Spinal cord (tissue), 10 donors: Measurements from ENCODE around the gene GOT1. TPM values are rescaled to one million over a fixed set of nuclear protein-coding genes. Genes with fewer than 3 reads are reported as not detected.
A peak's percentile ranks its signal among the peaks of the same experiment; 100 is the strongest.

Experiments
- DNase-seq, 6 donors: peaks; one replicate each; pipeline versions ENCODE4 v3.0.0 to v3.0.0-alpha.2; 2013 to 2015; ENCODE audit warnings: low spot score in 6 of 6, low read depth in 4 of 6
- H3K27ac ChIP-seq: one replicate; pipeline ENCODE4 v1.5.1; 2013; ENCODE audit warnings: low read depth, low read length, control low read depth
- H3K27me3 ChIP-seq: one replicate; pipeline ENCODE4 v1.6.1; 2013; ENCODE audit warnings: low read length; ENCODE audit not compliant: control insufficient read depth, insufficient read depth
- H3K36me3 ChIP-seq: one replicate; pipeline ENCODE4 v1.6.1; 2013; ENCODE audit warnings: low read length; ENCODE audit not compliant: control insufficient read depth, insufficient read depth
- H3K4me1 ChIP-seq: one replicate; pipeline ENCODE4 v1.6.1; 2013; ENCODE audit warnings: low read length; ENCODE audit not compliant: control insufficient read depth, insufficient read depth
- H3K4me3 ChIP-seq: one replicate; pipeline ENCODE4 v1.5.1; 2013; ENCODE audit warnings: low read depth, low read length, control low read depth
- H3K9me3 ChIP-seq: one replicate; pipeline ENCODE4 v1.6.1; 2013; ENCODE audit warnings: low read length; ENCODE audit not compliant: control insufficient read depth, insufficient read depth
- WGBS: methylation state at CpG from one replicate; pipeline ENCODE4 v1.1.5; 2013; ENCODE audit warnings: missing lambda C conversion rate; ENCODE audit not compliant: insufficient coverage; 5-methylcytosine and 5-hydroxymethylcytosine counted together
- polyA plus RNA-seq, 2 donors: library from polyadenylated mRNA; unstranded; fragments of 120-200 nt; gene quantifications; one replicate each; pipeline ENCODE4 v1.2.1, GENCODE V29; 2013; ENCODE audit not compliant: insufficient read length in 2 of 2
- total RNA-seq, 2 donors: library from RNA; depleted of rRNA in 1 of 2; stranded (reverse); fragments of 120-200 nt in 1 of 2; fragments of >200 nt in 1 of 2; gene quantifications; one replicate each; pipeline versions ENCODE4 v1.2.3 to v1.2.4, GENCODE V29; 2013 to 2014
- donor health status: healthy.

GOT1 gene
- total and polyA plus RNA-seq, 4 donors, result 38.0 to 115 (median 86.6) TPM

DNA sequence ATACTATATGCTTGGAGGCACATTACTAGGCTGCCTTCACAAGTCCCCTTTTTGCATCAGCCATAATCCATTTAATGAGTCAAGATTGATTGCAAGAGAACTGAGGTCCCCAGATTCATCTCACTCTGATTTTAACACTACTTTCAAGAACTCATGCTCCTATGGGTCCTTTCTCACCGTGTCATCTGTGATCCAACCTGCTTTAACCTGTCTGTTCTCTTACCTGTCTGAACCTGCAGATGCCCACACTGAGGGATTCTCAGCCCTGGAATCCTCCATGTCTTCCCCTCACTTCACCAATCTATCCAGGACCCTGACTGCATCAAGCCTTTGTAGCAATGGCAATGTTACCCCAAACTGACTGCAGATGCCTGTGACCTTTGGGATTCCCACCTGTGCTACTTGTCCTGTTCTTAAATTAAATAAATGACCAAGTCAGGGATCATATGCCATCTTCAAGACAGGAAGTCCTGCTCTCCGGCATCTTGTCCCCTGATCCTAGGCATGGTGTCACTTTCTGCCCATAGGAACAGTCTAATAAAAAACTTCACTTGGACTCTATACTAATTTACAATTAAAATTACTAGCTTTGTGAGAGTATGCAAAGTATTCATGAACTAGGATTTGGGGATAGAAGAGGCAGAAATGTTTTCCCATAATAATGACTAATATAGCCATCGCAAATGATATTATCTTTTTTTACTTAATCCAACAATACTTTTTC is 25.9 kb upstream of the GOT1 start:
- H3K27ac ChIP-seq, result no peak overlapping the region
- H3K27me3 ChIP-seq, result peaks cover 2% of the 10 kb centered on the region
- H3K9me3 ChIP-seq, result no peaks in the 10 kb centered on the region
- no peaks in the 10 kb centered on the region for H3K4me1 ChIP-seq
- no peaks in the 10 kb centered on the region for H3K36me3 ChIP-seq
- DNase-seq, result no peak
- WGBS, result 69% methylated on average over 1 of the region's 3 CpGs
- H3K4me3 ChIP-seq, result no peak overlapping the region

DNA sequence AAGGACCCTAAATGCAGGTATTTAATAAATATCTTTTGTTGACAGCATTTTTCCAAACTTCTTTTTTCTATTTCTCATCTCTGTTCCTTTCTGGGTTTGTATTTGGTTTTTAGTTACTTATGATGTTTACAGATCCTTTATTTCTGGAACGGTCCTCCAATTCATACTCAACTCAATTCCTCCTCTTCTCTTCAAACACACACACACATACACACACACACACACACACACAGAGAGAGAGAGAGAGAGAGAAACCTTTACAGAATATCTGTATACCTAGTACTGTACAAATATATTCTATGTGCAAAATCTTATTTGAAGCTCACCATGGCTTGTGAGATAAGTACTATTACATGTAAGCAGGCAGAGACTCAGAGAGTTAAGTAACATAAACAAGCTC is 21.6 kb upstream of the GOT1 start:
- Histone ChIP-seq H3K27me3 (peaks cover 17% of the 10 kb centered on the region), H3K9me3 (no peaks in the 10 kb centered on the region), H3K4me3 (no peak overlapping the region), H3K36me3 (no peaks in the 10 kb centered on the region), H3K4me1 (no peaks in the 10 kb centered on the region), H3K27ac (no peak overlapping the region)
- DNase-seq, result no peak
- no CpG with 5 or more reads among the region's 1 CpG for WGBS

DNA sequence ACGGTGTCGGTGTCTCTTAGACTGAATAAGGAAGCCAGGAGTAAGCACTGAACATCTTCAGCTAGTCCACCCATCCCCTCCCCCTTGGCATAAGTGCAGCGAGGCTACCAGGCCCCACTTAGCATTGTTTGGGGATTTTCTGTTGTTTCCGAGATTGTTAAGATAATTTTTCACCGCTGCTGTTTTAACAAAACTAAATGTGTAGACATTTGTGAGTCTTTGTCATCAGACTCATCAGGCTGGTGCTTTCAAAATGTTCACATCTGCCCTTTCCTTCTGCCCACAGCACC is 21.0 kb upstream of the GOT1 start:
- no peak overlapping the region for H3K27ac ChIP-seq
- WGBS, result 18% methylated on average over 2 of the region's 5 CpGs
- no peak overlapping the region for H3K4me3 ChIP-seq
- H3K27me3 ChIP-seq, result peaks cover 17% of the 10 kb centered on the region
- no peaks in the 10 kb centered on the region for H3K36me3 ChIP-seq
- DNase-seq, result no peak
- H3K9me3 ChIP-seq, result no peaks in the 10 kb centered on the region
- no peaks in the 10 kb centered on the region for H3K4me1 ChIP-seq

DNA sequence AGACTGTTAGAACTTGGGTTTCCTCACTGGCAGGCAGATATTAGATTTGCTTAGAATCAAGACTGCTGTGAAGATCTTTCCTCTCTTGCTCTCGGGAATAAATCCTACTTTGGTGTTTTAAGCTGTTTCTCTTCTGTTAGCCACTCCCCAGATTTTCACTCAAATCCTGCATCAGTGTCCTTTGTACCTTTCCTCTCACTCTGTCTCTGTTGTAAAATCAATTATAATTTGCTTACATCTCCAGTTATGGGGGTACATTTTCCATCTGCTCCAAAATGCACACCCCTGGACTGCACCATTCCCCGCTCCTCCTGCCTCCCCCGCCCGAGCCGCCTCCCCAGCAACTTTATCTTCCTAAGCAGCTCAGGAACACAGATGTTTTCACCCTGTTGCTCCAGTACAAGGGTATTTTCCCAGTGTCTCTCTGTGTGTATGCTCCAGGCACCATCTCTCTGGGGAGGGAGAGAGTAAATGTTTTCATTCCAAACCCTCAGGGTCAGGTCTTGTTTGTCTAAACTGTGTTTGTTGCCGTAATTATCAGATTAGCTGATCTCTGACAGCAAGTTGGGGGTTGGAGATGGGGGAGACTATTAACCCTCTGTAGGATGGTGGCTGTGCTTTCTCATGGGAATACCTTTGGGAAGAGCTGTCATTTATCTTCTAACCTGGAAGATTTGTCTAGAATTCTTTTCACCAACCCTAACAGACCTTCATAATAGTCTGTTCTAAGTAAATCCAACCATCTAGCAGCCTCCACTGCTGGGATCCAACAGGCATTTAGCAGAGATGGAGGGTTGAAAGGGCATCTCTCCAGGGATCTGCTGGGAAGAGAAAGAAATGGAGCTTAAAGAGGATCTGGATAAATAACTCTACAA is 20.4 kb upstream of the GOT1 start:
- WGBS, result 45% methylated on average over 6 of the region's 6 CpGs
- no peak overlapping the region for H3K27ac ChIP-seq
- H3K4me1 ChIP-seq, result no peaks in the 10 kb centered on the region
- H3K27me3 ChIP-seq, result peaks cover 17% of the 10 kb centered on the region
- H3K4me3 ChIP-seq, result no peak overlapping the region
- DNase-seq, result peak in 1 of 6 donors; percentile 18
- no peaks in the 10 kb centered on the region for H3K9me3 ChIP-seq
- no peaks in the 10 kb centered on the region for H3K36me3 ChIP-seq

DNA sequence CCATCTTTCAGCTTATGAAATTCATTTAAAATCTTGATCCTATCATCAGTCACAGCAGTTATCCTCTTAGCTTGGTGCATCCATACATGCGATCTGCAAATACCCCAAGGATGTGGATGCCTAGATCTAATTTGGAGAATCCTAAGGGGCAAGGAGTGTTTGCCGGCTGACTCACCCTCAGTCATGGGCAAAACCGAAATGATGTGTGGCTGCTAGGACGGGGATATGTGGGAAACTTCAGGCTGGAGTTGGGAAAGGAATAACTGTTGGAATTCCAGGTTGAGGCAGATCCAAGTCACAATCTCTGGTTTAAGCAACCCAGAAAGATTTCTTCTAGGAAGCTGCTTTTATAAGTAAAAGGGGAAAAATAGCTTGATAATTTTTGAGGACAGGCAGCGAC is 19.7 kb upstream of the GOT1 start:
- Histone ChIP-seq H3K9me3 (no peaks in the 10 kb centered on the region), H3K36me3 (no peaks in the 10 kb centered on the region), H3K4me1 (no peaks in the 10 kb centered on the region), H3K27me3 (peaks cover 17% of the 10 kb centered on the region), H3K27ac (no peak overlapping the region), H3K4me3 (no peak overlapping the region)
- no peak for DNase-seq
- WGBS, result 79% methylated on average over 5 of the region's 5 CpGs

DNA sequence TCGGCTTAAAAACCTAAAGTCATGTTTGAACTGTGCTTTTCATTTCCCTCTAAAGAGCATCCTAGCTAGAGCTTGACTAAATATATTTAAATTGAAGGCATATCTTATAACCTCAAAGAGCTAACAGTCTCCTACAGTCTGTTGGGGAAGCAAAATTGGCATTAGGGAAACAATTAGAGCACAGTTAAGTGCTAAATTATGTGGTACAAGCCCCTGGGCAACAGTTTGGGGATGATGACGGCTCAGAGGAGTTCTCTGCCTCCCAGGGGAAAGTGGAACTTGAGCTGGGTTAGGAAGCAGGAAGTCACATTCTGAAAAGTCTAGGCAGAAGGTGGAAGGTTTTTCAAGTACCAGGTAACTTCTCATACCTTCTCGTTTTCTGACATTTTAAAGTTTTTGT is 18.6 kb upstream of the GOT1 start:
- Histone ChIP-seq H3K27ac (no peak overlapping the region), H3K9me3 (no peaks in the 10 kb centered on the region), H3K36me3 (no peaks in the 10 kb centered on the region), H3K27me3 (peaks cover 17% of the 10 kb centered on the region), H3K4me1 (no peaks in the 10 kb centered on the region), H3K4me3 (no peak overlapping the region)
- peak in 1 of 6 donors; percentile 6 for DNase-seq
- WGBS, result no CpG with 5 or more reads among the region's 3 CpGs

DNA sequence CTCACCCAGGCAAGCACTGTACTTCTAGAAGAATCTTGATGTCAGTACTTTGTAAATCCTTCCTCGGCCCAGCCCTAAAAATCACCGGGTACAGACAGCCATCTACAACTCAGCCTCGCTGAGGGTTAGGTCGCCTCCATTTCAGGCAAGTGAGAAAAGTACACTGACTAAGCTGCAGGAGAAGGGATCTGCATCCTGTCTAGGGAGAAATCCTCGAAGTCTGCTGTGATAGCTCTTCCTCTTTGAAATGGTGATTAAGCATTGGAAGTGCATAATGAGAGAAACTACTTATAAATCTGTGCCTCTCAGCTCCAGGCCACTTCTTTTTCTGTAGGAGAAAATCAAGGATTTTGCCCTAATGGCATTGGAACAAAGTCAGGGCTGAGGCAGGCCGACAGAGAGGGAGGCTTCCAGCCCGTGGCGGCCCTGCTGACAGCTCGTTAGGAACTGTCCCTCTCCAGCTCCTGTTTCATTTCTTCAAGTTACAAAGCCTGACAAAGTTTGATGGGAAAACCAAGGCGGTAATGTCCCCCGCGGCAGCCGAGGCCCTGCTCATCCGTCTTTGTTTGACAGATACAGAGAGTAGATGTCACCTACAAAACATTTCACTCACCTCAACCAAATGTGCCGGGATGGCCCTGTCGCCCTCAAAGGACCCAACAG is 14.1 kb upstream of the GOT1 start:
- Histone ChIP-seq H3K36me3 (no peaks in the 10 kb centered on the region), H3K9me3 (no peaks in the 10 kb centered on the region), H3K4me1 (no peaks in the 10 kb centered on the region), H3K4me3 (no peak overlapping the region), H3K27ac (no peak overlapping the region), H3K27me3 (peaks cover 5% of the 10 kb centered on the region)
- peak in 1 of 6 donors; percentile 4 for DNase-seq
- 45% methylated on average over 13 of the region's 16 CpGs for WGBS

DNA sequence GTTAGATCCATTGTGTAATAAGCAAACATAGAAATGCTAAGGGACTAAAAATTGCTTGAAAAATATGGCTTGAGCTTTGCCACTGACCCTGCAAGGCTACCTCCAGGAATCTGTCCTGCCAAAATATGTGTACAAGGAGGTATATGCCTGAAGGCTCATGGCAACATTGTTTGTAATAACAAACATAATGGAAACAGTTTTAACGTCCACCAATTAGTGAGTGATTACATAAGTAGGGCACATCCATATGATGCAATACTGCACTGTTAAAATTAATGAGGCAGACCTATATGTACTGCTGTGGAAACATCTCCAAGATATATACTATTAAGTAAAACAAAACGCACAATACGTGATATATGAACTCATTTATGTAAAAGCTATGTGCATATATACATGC is 13.1 kb upstream of the GOT1 start:
- Histone ChIP-seq H3K27ac (no peak overlapping the region), H3K4me1 (no peaks in the 10 kb centered on the region)
- WGBS, result no CpG with 5 or more reads among the region's 3 CpGs

DNA sequence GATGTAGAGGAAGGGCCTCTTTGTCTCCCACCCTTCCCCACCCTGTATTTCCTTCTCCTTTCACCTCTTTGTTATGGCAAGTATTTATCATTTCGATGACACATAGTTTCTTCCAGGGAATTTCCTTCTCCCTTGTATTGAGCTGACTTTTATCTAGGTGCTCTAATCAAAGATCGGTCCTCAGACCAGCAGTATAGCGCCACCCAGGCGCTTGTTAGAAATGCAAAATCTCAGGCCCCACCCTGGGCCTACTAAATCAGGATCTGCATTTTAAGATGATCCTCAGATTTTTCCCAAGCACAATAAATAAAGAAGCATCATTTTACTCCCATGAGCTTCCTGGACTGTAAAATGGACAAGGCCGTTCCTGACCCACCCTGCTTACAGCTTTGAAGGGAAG is 12.0 kb upstream of the GOT1 start:
- Histone ChIP-seq H3K4me1 (no peaks in the 10 kb centered on the region), H3K36me3 (no peaks in the 10 kb centered on the region), H3K27ac (no peak overlapping the region), H3K27me3 (no peaks in the 10 kb centered on the region), H3K9me3 (no peaks in the 10 kb centered on the region), H3K4me3 (no peak overlapping the region)
- DNase-seq, result no peak
- WGBS, result 66% methylated on average over 4 of the region's 5 CpGs

More for the DNA sequence above, 13.1 kb upstream of the GOT1 start:
- no peak overlapping the region for H3K4me3 ChIP-seq
- DNase-seq, result no peak
- no peaks in the 10 kb centered on the region for H3K36me3 ChIP-seq
- H3K9me3 ChIP-seq, result no peaks in the 10 kb centered on the region
- H3K27me3 ChIP-seq, result peaks cover under 1% of the 10 kb centered on the region
